Endothelial cell of umbilical vein (primary cell): Measurements from ENCODE around the gene DIP2C. TPM values are rescaled to one million over a fixed set of nuclear protein-coding genes. Genes with fewer than 3 reads are reported as not detected.

ENCODE experiments used
- BruUV-seq: library from RNA; stranded (reverse); fragments of 400-500 nt; replicated peaks from 2 replicates; lab custom pipeline; 2021; lab: Mats Ljungman, UMichigan
- CTCF ChIA-PET: fragments of 300-600, 350-600 bp; sonication (Branson Sonifier 250); formaldehyde crosslinking; loops from one replicate; lab custom pipeline; 2021; ENCODE audit warnings: antibody characterized with exemption, inconsistent platforms; lab: Charles Lee
- POLR2A ChIA-PET: fragments of 300-600, 350-600 bp; sonication (Branson Sonifier 250); formaldehyde crosslinking; loops from one replicate; lab custom pipeline; 2021; ENCODE audit warnings: antibody characterized with exemption, inconsistent platforms; lab: Charles Lee
- DNase-seq: peaks from one replicate; pipeline ENCODE4 v3.0.0-alpha.2; 2011; ENCODE audit warnings: low read depth, low spot score
- FAIRE-seq: peaks from 2 replicates; lab custom pipeline; 2011; peaks lifted over from hg19 to GRCh38; lab: Jason Lieb, UNC
- H2AFZ ChIP-seq: 2 replicates; pipeline ENCODE4 v1.6.0; 2012; ENCODE audit warnings: low read depth, low read length, control low read depth, inconsistent platforms
- H3K27ac ChIP-seq: 2 replicates; pipeline ENCODE4 v1.5.1; 2011; ENCODE audit warnings: low read depth, mild to moderate bottlenecking, control low read depth, low read length, moderate library complexity; ENCODE audit not compliant: insufficient read depth
- H3K27me3 ChIP-seq, 2 experiments: 2 replicates each; pipeline versions ENCODE4 v1.6.0 to v1.6.1; 2011; ENCODE audit warnings: low read length in 2 of 2, mixed read lengths in 1 of 2; ENCODE audit not compliant: control insufficient read depth in 2 of 2, insufficient read depth in 2 of 2
- H3K36me3 ChIP-seq, 2 experiments: 2 replicates in 1 of 2; 3 replicates in 1 of 2; pipeline ENCODE4 v1.5.1; 2011; ENCODE audit warnings: low read length in 2 of 2, mild to moderate bottlenecking in 1 of 2, moderate library complexity in 1 of 2; ENCODE audit not compliant: control insufficient read depth in 2 of 2, insufficient read depth in 2 of 2; ENCODE audit errors: extremely low read depth in 1 of 2
- H3K4me1 ChIP-seq: 3 replicates; pipeline ENCODE4 v1.5.1; 2011; ENCODE audit warnings: mild to moderate bottlenecking, low read length; ENCODE audit not compliant: control insufficient read depth, insufficient read depth; ENCODE audit errors: extremely low read depth
- H3K4me2 ChIP-seq: 2 replicates; pipeline ENCODE4 v1.6.1; 2011; ENCODE audit warnings: low read length, control low read depth, mixed read lengths; ENCODE audit not compliant: insufficient read depth
- H3K4me3 ChIP-seq, 3 experiments: fragments of 200-600 bp in 1 of 3; sonication (generic), shearing (Covaris generic) in 1 of 3; replicated peaks in 1 of 3; 2 replicates each; pipeline ENCODE4 v1.5.1; 2011 to 2016; ENCODE audit warnings: control low read depth in 3 of 3, low read length in 3 of 3, mild to moderate bottlenecking in 2 of 3, inconsistent platforms in 1 of 3, low read depth in 1 of 3, moderate library complexity in 1 of 3; ENCODE audit not compliant: insufficient read depth in 1 of 3
- H3K79me2 ChIP-seq: 2 replicates; pipeline ENCODE4 v1.6.0; 2012; ENCODE audit warnings: low read length, inconsistent platforms; ENCODE audit not compliant: control insufficient read depth, insufficient read depth
- H3K9ac ChIP-seq: replicated peaks from 2 replicates; pipeline ENCODE3; 2011; ENCODE audit warnings: low read length, control low read depth; ENCODE audit not compliant: insufficient read depth; ENCODE audit errors: extremely low read depth
- H3K9me1 ChIP-seq: replicated peaks from 3 replicates; pipeline ENCODE4 v1.6.0; 2011; ENCODE audit warnings: mild to moderate bottlenecking, low read length; ENCODE audit not compliant: control insufficient read depth, insufficient read depth; ENCODE audit errors: extremely low read depth
- H3K9me3 ChIP-seq: replicated peaks from 2 replicates; pipeline ENCODE4 v1.5.1; 2012; ENCODE audit warnings: low read length, inconsistent platforms; ENCODE audit not compliant: control insufficient read depth, insufficient read depth
- H4K20me1 ChIP-seq: replicated peaks from 2 replicates; pipeline ENCODE3; 2011; ENCODE audit warnings: mild to moderate bottlenecking, low read length; ENCODE audit not compliant: control insufficient read depth, insufficient read depth; ENCODE audit errors: extremely low read depth
- CTCF ChIP-seq, 2 donors: IDR thresholded peaks; 1 replicate in 1 of 2; 2 replicates in 1 of 2; pipeline ENCODE4 v1.5.1; 2011; ENCODE audit warnings: low read length in 2 of 2, mild to moderate bottlenecking in 2 of 2, moderate library complexity in 2 of 2, control low read depth in 1 of 2, inconsistent platforms in 1 of 2, low read depth in 1 of 2; ENCODE audit not compliant: insufficient read depth in 1 of 2; ENCODE audit errors: extremely low read depth in 1 of 2
- EZH2 ChIP-seq: IDR thresholded peaks from 2 replicates; pipeline ENCODE4 v1.6.1; 2012; ENCODE audit warnings: borderline replicate concordance, low read depth, mild to moderate bottlenecking, moderate library complexity, low read length, inconsistent platforms; ENCODE audit not compliant: severe bottlenecking
- FOS ChIP-seq: IDR thresholded peaks from 2 replicates; pipeline ENCODE4 v1.6.1; 2011; ENCODE audit warnings: mild to moderate bottlenecking, low read length, moderate library complexity, borderline replicate concordance; ENCODE audit not compliant: insufficient read depth
- GATA2 ChIP-seq: IDR thresholded peaks from 2 replicates; pipeline ENCODE4 v1.7.0; 2011; ENCODE audit warnings: low read depth, mild to moderate bottlenecking, moderate library complexity, mixed read lengths, low read length; ENCODE audit not compliant: insufficient read length, insufficient read depth
- JUN ChIP-seq: IDR thresholded peaks from 2 replicates; pipeline ENCODE4 v1.6.1; 2011; ENCODE audit warnings: borderline replicate concordance, low read depth; ENCODE audit not compliant: insufficient read length, insufficient read depth
- MYC ChIP-seq: IDR thresholded peaks from one replicate; pipeline ENCODE4 v1.6.1; 2011; ENCODE audit warnings: mild to moderate bottlenecking, low read depth, low read length
- POLR2A ChIP-seq: IDR thresholded peaks from 2 replicates; pipeline ENCODE4 v1.6.1; 2012; ENCODE audit warnings: low read depth, mild to moderate bottlenecking, control low read depth, low read length
- POLR2AphosphoS5 ChIP-seq: IDR thresholded peaks from 2 replicates; pipeline ENCODE4 v1.6.1; 2012; ENCODE audit warnings: low read depth, mild to moderate bottlenecking, control low read depth, low read length, moderate library complexity; ENCODE audit not compliant: insufficient read depth
- dilution Hi-C: fragments of 300-500 bp; cut with MboI; formaldehyde crosslinking; loops from one replicate; pipeline ENCODE4 v1.15.0; 2019; ENCODE audit warnings: low sequenced_read_pairs; ENCODE audit not compliant: extremely low pct_ligation_motif_present
- intact Hi-C: fragments of 100-400 bp; cut with micrococcal nuclease; formaldehyde crosslinking; loops from one replicate; pipeline ENCODE4 v1.10.0; 2022
- polyA plus RNA-seq, 4 experiments: library from polyadenylated mRNA; depleted of rRNA in 3 of 4; stranded (reverse) in 3 of 4; unstranded in 1 of 4; fragments of >200 nt; gene quantifications; 2 replicates each; pipeline versions ENCODE4 v1.2.1 to v1.2.3, GENCODE V29; 2011 to 2012; ENCODE audit warnings: missing spikeins in 1 of 4
- total RNA-seq: library from RNA; stranded (reverse); gene quantifications from 2 replicates; pipeline ENCODE4 v1.2.3, GENCODE V29; 2021
- TF ChIP-seq, protein P1 (sequence below): IDR thresholded peaks from 2 replicates; pipeline ENCODE4 v1.6.1; 2011; ENCODE audit not compliant: insufficient read depth, insufficient read length

DIP2C gene
- total and polyA plus RNA-seq, 2 donors (not counting 3 experiments of a cell fraction or from before 2014, with no cell fraction given), result 3.6 to 10.7 TPM

GRCh38 chr10:543862-544822 is 145.3 kb downstream of the DIP2C start:
- Histone ChIP-seq H3K4me2 (no peak overlapping the region), H3K9me3 (no peaks in the 10 kb centered on the region), H3K79me2 (no peaks in the 10 kb centered on the region), H3K4me1 (peaks cover 5% of the 10 kb centered on the region), H3K4me3 (no peak overlapping the region), H3K27ac (no peak overlapping the region), H3K9ac (no peak overlapping the region), H3K36me3 (no peaks in the 10 kb centered on the region), H3K27me3 (no peaks in the 10 kb centered on the region), H2AFZ (no peak overlapping the region), H3K9me1 (no peaks in the 10 kb centered on the region), H4K20me1 (no peaks in the 10 kb centered on the region)
- ChIA-PET POLR2A (no interaction called here), CTCF (no interaction called here)
- TF ChIP-seq CTCF (IDR thresholded peaks at IDR 0.05; ENCODE audit: extremely low read depth in 1 of 2, insufficient read depth in 1 of 2, low read depth in 1 of 2, low read length in 2 of 2) (no peak), GATA2 (no peak), EZH2 (no peak), MYC (no peak), JUN (no peak), FOS (no peak), POLR2A (no peak), POLR2AphosphoS5 (no peak)
- TF ChIP-seq, protein P1, sequence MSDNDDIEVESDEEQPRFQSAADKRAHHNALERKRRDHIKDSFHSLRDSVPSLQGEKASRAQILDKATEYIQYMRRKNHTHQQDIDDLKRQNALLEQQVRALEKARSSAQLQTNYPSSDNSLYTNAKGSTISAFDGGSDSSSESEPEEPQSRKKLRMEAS, result no peak
- BruUV-seq, result no TSS peak
- intact Hi-C loops, result no loop called here
- no peak for DNase-seq
- no peak for FAIRE-seq
- dilution Hi-C loops, result no loop called here
